Cerebellar nuclear complex (tissue), 1 donor: ENCODE measurements around the gene SNAI3.

Experiments used
- DNase-seq, 2 experiments: peaks; one replicate each; lab custom pipeline; 2025; lab: John Stamatoyannopoulos, UW

The SNAI3 gene

DNA sequence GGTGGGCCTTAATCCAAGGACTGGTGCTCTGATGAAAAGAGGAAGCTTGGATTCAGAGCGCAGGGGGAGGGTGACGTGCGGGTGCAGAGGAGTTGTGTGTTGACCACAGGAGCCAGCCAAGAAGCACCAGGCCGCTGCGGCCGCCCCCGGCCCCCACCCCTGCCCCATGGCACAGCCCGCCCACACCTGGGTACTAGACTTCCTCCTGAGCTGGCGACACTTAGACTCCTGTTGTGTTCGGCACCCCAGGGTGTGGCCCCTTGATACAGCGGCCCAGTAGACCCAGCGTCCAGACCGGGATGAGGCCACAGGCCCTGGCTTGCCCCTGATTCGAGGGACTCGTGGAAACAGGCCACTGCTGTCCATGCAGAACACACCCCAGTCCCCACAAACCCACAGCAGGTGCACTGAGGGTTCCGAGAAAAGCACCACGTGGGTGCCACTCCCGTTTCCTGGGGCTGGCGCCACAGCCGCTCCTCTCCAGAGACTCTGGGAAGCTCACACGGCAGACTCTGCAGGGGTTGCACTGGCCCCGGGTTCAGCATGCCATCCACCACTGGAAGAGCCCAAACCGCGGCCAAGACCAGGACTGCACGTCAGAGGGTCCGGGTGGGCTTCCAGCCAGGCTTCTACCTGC is 5.7 kb upstream of the SNAI3 start:
- no peak for DNase-seq

DNA sequence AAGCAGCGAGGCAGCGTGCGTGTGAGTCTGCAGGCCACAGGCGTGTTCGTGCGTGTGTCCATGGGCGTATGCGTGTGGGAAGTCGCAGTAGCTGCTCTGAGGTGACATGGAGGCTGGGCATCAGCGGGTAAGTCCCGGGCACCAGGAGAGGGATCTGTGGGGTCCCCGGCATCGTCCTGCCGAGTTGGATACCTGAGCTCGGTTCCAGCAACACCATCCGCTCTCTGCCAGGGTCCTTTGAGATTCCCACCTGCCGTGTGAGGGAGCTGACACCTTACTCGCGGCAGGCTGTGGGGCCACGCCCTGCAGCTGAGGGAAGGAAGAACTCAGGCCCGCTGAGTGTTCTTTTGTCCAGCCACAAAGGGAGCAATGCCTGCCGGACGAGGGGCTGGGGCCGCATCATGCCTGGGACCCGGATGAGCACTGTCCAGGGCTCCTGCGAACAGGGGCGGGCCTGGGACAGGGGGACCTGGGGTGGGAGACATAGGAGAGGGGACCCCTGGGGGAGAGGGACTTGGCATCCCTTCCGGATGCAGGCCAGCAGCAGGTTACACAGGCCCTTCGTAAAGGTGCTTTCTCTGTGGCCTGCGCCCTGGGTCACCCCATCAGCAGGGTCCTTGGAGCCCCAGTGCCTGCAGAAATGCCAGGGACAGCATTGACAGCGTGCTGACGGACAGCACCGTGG is 5.0 kb upstream of the SNAI3 start:
- no peak for DNase-seq

DNA sequence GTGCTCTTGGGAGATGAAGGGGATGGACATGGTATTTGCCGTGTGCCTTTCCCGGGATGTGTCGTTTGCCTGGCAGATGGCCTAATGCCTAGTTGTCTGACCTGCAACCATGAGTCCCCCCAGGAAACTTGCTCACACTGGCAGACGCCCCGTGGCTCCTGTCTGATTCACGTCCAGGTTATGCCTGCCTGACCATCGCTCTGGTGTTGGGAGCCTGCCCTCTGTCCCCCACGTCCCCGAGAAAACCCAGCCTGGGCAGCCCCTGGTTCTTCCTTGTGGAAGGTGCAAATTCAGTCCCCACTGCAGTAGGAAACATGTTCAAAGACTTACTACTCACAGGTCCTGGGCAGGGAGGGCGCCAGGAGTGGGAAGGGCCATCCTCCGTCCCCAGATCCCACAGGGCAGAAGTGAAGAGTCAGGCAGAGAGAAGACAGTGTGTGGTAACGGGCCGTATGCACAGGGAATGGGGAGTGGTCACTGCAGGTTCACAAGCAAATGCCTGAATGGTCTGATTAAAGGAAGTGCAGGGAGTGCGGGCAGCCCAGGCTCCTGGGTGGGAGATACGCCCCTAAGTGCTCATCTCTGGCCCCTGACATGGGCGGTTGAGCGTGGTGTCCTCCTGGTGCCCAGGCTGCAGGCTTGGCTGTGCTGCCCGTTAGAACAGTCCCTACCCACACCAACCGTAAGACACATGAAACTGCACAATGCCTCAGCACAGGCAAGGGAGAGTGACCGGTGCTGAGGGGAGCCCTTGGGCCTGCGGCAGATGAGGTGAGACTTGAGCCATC is 4.2 kb upstream of the SNAI3 start:
- no peak for DNase-seq

GRCh38 chr16:88688013-88688778 is 1.9 kb upstream of the SNAI3 start:
- peak in 1 of 2 experiments; percentile 17 for DNase-seq

DNA sequence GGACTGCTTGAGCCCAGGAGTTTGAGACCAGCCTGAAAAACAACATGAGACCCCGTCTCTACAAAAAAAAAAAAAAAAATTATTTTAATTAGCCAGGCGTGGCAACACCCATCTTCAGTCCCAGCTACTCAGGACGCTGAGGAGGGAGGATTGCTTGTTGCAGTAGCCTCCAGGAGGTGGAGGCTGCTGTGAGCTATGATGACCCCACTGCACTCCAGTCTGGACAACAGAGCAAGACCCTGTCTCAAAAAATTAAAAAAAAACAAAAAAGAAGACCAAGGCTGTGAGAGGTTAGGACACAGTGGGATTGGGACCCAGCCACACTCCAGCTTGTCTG is 1.3 kb upstream of the SNAI3 start:
- no peak for DNase-seq

GRCh38 chr16:88687254-88687576 is 908 bp upstream of the SNAI3 start:
- no peak for DNase-seq

DNA sequence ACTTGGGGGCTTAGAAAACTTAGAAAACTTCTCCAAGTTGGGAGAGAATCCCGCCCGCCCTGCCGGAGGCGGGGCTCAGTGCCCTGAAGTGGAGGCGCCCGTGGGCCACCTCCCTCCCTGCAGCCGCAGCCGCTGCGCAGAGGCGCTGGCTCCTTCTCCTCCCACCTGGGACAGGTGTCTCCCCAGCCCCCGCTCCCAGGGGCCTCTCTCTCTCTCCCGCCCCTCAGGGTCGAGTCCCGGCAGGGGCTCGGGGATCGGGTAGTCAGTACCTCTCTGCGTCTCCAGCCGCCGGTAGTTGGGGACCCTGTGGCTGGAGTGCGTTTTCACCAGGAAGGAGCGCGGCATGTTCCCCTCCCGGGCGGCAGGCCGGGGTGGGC is 257 bp downstream of the SNAI3 start:
- DNase-seq: no peak

DNA sequence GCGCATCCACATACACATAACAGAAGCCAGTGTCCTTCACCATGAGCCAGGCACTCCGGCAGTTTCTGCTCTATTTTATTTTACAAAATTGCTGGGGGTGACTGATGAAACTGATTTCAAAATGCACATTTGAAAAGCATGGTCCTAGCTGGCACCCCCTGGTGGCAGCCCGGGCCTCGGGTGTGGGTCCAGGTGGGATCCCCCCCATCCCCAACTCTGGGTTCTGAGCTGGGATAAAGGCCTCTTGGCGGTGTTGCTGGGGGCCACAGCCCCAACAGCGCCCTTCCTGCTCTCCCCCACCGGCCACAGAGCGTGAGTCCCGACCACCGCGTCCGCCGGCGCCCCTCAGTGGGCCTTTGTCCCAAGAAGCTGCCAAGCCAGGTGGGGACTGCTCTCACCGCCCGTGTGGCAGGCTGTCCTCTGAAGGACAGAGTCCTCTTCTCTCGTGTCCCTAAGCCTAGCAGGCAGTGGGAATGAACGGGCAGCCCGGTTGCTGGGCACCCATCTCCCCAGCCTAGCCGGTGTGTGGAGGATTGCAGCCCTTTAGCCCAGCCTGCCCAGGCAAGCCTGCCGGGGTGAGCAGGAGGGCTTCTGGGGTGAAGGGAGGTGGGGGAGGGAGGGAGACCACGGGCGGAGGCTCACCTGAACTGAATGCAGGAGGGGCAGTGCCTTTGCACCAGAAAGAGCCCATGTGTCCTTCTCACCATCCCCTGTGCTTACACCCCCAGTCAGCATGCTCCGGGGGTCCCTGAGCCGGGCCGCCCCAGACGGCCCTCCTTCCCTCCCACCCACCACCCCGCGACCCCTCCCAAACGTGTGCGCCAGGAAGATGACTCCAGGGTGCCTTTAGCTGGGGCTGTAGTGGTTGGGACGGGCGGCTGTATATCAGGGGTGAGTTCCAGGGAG is 898 bp downstream of the SNAI3 start:
- DNase-seq: no peak

DNA sequence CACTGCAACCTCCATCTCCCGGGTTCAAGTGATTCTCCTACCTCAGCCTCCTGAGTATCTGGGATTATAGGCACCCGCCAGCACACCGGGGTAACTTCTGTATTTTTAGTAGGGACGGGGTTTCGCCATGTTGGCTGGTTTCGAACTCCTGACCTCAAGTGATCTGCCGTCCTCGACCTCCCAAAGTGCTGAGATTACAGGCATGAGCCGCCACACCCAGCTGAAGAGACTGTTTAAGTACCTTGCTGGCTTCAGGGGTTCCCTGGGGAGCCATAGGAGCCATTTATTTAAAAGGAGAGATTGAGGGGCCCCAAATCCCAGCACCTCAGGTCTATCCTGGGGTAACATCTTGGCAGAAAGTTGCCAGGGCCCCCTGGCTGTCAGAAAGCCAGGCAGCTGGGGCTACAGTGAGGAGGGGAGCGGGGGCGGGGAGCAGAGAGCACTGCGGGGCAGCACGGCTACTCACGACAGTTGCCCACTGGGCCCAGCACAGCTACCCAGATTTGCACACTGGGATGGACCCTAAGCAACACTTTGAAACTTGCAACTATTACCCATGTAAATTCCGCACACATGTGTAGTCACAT is 1.6 kb downstream of the SNAI3 start:
- no peak for DNase-seq

GRCh38 chr16:88681709-88682451 is 4.4 kb downstream of the SNAI3 start:
- DNase-seq: no peak

- no peak for DNase-seq
These were observed 5.1 kb downstream of the SNAI3 start for GRCh38 chr16:88681084-88681680.

DNA sequence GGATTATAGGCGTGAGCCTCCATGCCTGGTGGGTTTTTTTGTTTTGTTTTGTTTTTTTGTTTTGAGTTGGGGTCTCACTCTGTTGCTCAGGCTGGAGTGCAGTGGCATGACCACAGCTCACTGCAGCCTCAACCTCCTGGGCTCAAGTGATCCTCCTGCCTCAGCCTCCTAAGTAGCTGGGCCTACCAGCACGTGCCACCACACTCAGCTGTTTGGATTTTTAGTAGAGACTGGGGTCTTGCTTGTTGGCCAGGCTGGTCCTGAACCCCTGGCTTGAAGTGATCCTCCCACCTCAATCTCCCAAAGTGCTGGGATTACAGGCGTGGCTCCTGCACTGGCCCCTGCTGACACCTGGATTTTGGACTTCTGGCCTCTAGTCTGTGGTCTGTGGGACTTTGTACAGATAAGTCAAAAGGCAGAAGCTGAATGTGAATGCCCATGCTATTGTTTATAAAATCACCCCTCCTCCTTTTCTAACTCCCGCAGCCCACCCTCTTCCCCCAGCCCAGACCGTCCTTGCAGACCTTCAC is 5.7 kb downstream of the SNAI3 start:
- DNase-seq: no peak

GRCh38 chr16:88678224-88678979 is 7.9 kb downstream of the SNAI3 start:
- DNase-seq: no peak

- no peak for DNase-seq
These were observed 8.6 kb downstream of the SNAI3 start for GRCh38 chr16:88677721-88678120.

DNA sequence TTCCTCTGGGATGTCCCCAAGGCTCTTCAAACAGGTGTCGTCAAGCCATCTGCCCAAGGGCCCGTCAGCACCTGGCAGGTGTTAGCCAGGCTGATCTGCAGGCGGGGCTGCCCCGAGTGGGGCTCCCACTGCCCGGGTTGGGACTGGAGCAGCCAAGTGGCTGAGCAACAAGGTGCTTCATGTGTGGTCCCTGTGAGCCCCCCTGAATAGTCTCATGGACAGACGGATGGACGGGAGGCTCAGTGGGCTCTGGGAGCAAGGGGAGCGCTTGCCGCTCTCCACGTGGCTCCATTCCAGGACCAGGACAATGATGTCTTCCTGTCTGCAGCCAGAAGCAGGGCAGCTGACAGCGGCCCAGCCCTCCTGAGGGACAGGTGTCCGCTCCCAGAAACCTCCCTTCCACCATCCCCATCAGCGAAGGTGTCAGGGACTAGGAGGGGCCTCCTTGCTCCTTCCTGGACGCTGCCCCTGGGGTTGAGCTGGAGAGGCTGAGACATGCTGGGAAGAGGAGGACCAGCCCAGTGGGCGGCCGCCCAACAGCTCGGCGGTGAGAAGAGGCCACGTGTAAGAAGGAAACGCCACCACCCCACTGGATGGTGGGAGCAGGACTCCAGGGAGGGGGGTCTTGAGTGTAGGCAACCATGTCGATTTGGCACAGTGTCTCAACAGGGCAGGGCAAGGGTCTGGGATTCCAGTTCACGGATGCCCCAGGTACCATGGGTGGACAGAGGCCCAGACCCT is 9.6 kb downstream of the SNAI3 start:
- no peak for DNase-seq

GRCh38 chr16:88673716-88674379 is 12.5 kb downstream of the SNAI3 start:
- DNase-seq: no peak

GRCh38 chr16:88672776-88673175 is 13.5 kb downstream of the SNAI3 start:
- DNase-seq: no peak

- DNase-seq: no peak
These were observed 14.5 kb downstream of the SNAI3 start for GRCh38 chr16:88671806-88672205.
